MCF 10A (cell line): Measurements from ENCODE around the gene MPZL2. TPM values are rescaled to one million over a fixed set of nuclear protein-coding genes. Genes with fewer than 3 reads are reported as not detected.
"Not testable (repeated sequence)": the region's sequence is repeated elsewhere in the genome, so short reads cannot be mapped to it uniquely, and the experiment has no call there.

Source experiments
- BruUV-seq: library from RNA; stranded (reverse); fragments of 400-500 nt; replicated peaks from 2 replicates; lab custom pipeline; 2021; lab: Mats Ljungman, UMichigan
- CTCF ChIA-PET: fragments of 300-600 bp; sonication (Branson Sonifier 250); formaldehyde crosslinking; extraction: SDS; loops from one replicate; lab custom pipeline; 2021; ENCODE audit warnings: antibody characterized with exemption, inconsistent platforms; lab: Yijun Ruan, JAX
- POLR2A ChIA-PET: fragments of 300-600, 350-650 bp; sonication (Branson Sonifier 250); formaldehyde crosslinking; extraction: SDS; loops from one replicate; lab custom pipeline; 2020; ENCODE audit warnings: antibody characterized with exemption, inconsistent platforms; lab: Yijun Ruan, JAX
- DNase-seq: peaks from one replicate; pipeline ENCODE4 v3.0.0-alpha.2; 2018; ENCODE audit not compliant: unreplicated experiment
- H3K27ac Mint-ChIP-seq: one replicate; pipeline ENCODE4 v1.8.0; 2022; ENCODE audit warnings: mild to moderate bottlenecking, low read depth, mixed read lengths; ENCODE audit not compliant: unreplicated experiment
- H3K27me3 Mint-ChIP-seq: one replicate; pipeline ENCODE4 v1.8.0; 2022; ENCODE audit warnings: mixed read lengths; ENCODE audit not compliant: insufficient read depth, unreplicated experiment
- H3K36me3 Mint-ChIP-seq: one replicate; pipeline ENCODE4 v1.8.0; 2022; ENCODE audit warnings: mild to moderate bottlenecking, moderate library complexity, mixed read lengths; ENCODE audit not compliant: insufficient read depth, unreplicated experiment
- H3K4me1 Mint-ChIP-seq: one replicate; pipeline ENCODE4 v1.8.0; 2022; ENCODE audit warnings: mixed read lengths; ENCODE audit not compliant: insufficient read depth, unreplicated experiment
- H3K4me3 Mint-ChIP-seq: one replicate; pipeline ENCODE4 v1.8.0; 2022; ENCODE audit warnings: mild to moderate bottlenecking, moderate library complexity, mixed read lengths; ENCODE audit not compliant: unreplicated experiment
- H3K9me3 Mint-ChIP-seq: one replicate; pipeline ENCODE4 v1.8.0; 2022; ENCODE audit warnings: mixed read lengths; ENCODE audit not compliant: unreplicated experiment
- CTCF ChIP-seq: fragments of 200-600 bp; IDR thresholded peaks from one replicate; pipeline ENCODE4 v1.8.0; 2022; ENCODE audit warnings: antibody characterized with exemption, mild to moderate bottlenecking; ENCODE audit not compliant: unreplicated experiment
- intact Hi-C: fragments of 100-400 bp; cut with micrococcal nuclease; formaldehyde crosslinking; loops from 2 replicates; pipeline ENCODE4 v1.14.1; 2022
- total RNA-seq: library from RNA; stranded (reverse); gene quantifications from 2 replicates; pipeline ENCODE4 v1.2.3, GENCODE V29; 2022

MPZL2 gene
- total RNA-seq, 1 experiment from 2014 or later, result 13.7 TPM

- no TSS peak for BruUV-seq
- H3K27me3 Mint-ChIP-seq, result peaks cover 17% of the 10 kb centered on the region
- peaks cover 7% of the 10 kb centered on the region for H3K4me1 Mint-ChIP-seq
- intact Hi-C loops, result no loop called here
- no peak overlapping the region for H3K4me3 Mint-ChIP-seq
- TF ChIP-seq CTCF, result no peak
- H3K9me3 Mint-ChIP-seq, result no peaks in the 10 kb centered on the region
- ChIA-PET POLR2A (interaction anchor here (0.6 to 1.0 kb wide), 3 partner anchors 11 to 478 kb away, joined by 3 to 5 read pairs (median 3); no protein-coding TSS in a partner anchor), CTCF (interaction anchor here (0.6 to 2.0 kb wide), 6 partner anchors 16 to 1051 kb away, joined by 3 to 9 read pairs (median 3); no protein-coding TSS in a partner anchor)
- H3K36me3 Mint-ChIP-seq, result no peaks in the 10 kb centered on the region
- no peak overlapping the region for H3K27ac Mint-ChIP-seq
- DNase-seq, result peak; percentile 2
Measured at GRCh38 chr11:118311518-118311917, 47.4 kb upstream of the MPZL2 start.

GRCh38 chr11:118310781-118311485, 46.8 kb upstream of the MPZL2 start:
- H3K4me1 Mint-ChIP-seq, result peaks cover under 1% of the 10 kb centered on the region
- DNase-seq, result no peak
- no TSS peak for BruUV-seq
- H3K27me3 Mint-ChIP-seq, result peaks cover 17% of the 10 kb centered on the region
- no peak overlapping the region for H3K27ac Mint-ChIP-seq
- ChIA-PET POLR2A (interaction anchor here (0.6 to 1.0 kb wide), 2 partner anchors 10 to 57 kb away, joined by 3 to 5 read pairs; no protein-coding TSS in a partner anchor), CTCF (interaction anchor here (0.6 to 2.0 kb wide), 6 partner anchors 16 to 1052 kb away, joined by 3 to 9 read pairs (median 3); no protein-coding TSS in a partner anchor)
- no peak for TF ChIP-seq CTCF
- no peaks in the 10 kb centered on the region for H3K36me3 Mint-ChIP-seq
- no peak overlapping the region for H3K4me3 Mint-ChIP-seq
- intact Hi-C loops, result no loop called here
- H3K9me3 Mint-ChIP-seq, result no peaks in the 10 kb centered on the region

GRCh38 chr11:118310271-118310670, 46.2 kb upstream of the MPZL2 start:
- BruUV-seq, result no TSS peak
- no peaks in the 10 kb centered on the region for H3K36me3 Mint-ChIP-seq
- DNase-seq, result no peak
- H3K4me1 Mint-ChIP-seq, result no peaks in the 10 kb centered on the region
- H3K9me3 Mint-ChIP-seq, result no peaks in the 10 kb centered on the region
- ChIA-PET CTCF (interaction anchor here (2.0 kb wide), 1 partner anchor 139 kb away, joined by 7 read pairs; no protein-coding TSS in a partner anchor), POLR2A (no interaction called here)
- peaks cover 17% of the 10 kb centered on the region for H3K27me3 Mint-ChIP-seq
- intact Hi-C loops, result no loop called here
- H3K4me3 Mint-ChIP-seq, result no peak overlapping the region
- no peak overlapping the region for H3K27ac Mint-ChIP-seq
- TF ChIP-seq CTCF, result no peak

GRCh38 chr11:118308995-118309528, 45.0 kb upstream of the MPZL2 start:
- H3K4me1 Mint-ChIP-seq, BruUV-seq, H3K27ac Mint-ChIP-seq, DNase-seq, H3K4me3 Mint-ChIP-seq, H3K36me3 Mint-ChIP-seq, H3K9me3 Mint-ChIP-seq, intact Hi-C loops, POLR2A ChIA-PET: not testable (repeated sequence)
- peaks cover 17% of the 10 kb centered on the region for H3K27me3 Mint-ChIP-seq
- CTCF ChIA-PET, result interaction anchor here (1.0 to 1.9 kb wide), 4 partner anchors 9 to 31 kb away, joined by 3 to 7 read pairs (median 5); no protein-coding TSS in a partner anchor
